ENCODE data around the gene MLLT1.
"Not testable (repeated sequence)": the region's sequence is repeated elsewhere in the genome, so short reads cannot be mapped to it uniquely, and the experiment has no call there.

DNA sequence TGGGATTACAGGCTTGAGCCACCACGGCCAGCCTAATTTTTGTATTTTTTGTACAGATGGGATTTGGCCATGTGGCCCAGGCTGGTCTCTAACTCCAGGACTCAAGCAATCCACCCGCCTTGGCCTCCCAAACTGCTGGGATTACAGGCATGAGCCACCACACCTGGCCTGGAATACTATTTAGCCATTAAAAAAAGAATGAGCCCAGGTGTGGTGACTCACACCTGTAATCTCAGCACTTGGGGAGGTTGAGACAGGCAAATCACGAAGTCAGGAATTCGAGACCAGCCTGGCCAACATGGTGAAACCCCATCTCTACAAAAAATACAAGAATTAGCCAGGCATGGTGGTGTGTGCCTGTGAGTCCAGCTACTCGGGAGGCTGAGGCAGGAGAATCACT, 35.9 kb upstream of the MLLT1 start:
- not testable (repeated sequence) for TF ChIP-seq POLR2A, POLR2AphosphoS5, EP300 (IDR thresholded peaks at IDR 0.05)
- TF ChIP-seq, protein P1, sequence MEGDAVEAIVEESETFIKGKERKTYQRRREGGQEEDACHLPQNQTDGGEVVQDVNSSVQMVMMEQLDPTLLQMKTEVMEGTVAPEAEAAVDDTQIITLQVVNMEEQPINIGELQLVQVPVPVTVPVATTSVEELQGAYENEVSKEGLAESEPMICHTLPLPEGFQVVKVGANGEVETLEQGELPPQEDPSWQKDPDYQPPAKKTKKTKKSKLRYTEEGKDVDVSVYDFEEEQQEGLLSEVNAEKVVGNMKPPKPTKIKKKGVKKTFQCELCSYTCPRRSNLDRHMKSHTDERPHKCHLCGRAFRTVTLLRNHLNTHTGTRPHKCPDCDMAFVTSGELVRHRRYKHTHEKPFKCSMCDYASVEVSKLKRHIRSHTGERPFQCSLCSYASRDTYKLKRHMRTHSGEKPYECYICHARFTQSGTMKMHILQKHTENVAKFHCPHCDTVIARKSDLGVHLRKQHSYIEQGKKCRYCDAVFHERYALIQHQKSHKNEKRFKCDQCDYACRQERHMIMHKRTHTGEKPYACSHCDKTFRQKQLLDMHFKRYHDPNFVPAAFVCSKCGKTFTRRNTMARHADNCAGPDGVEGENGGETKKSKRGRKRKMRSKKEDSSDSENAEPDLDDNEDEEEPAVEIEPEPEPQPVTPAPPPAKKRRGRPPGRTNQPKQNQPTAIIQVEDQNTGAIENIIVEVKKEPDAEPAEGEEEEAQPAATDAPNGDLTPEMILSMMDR (IDR thresholded peaks at IDR 0.05): not testable (repeated sequence)

All from stomach (tissue), 4 donors.